HG02763 (cell line): ENCODE results near the gene EDEM3.

Experiments used
- ATAC-seq: cut with Tn5 transposase; IDR thresholded peaks from one replicate; pipeline ENCODE4 v1.9.1; 2021; ENCODE audit warnings: mild to moderate bottlenecking, moderate library complexity; ENCODE audit not compliant: unreplicated experiment

Gene EDEM3

GRCh38 chr1:184646178-184646701, 108.4 kb downstream of the EDEM3 start:
- no peak for ATAC-seq

- ATAC-seq, result no peak
Observed at GRCh38 chr1:184644771-184645170, 109.9 kb downstream of the EDEM3 start.

GRCh38 chr1:184643661-184644060, 111.0 kb downstream of the EDEM3 start:
- ATAC-seq, result no peak

- ATAC-seq, result no peak
Observed at GRCh38 chr1:184641894-184642293, 112.8 kb downstream of the EDEM3 start.

- no peak for ATAC-seq
Observed at GRCh38 chr1:184640505-184640904, 114.2 kb downstream of the EDEM3 start.
